ENCODE results near the gene SCFD2. TPM values are rescaled to one million over a fixed set of nuclear protein-coding genes. Genes with fewer than 3 reads are reported as not detected.

Gene SCFD2
- total RNA-seq, 1 donor from 2014 or later: 22.8 TPM

GRCh38 chr4:53015681-53016080 lies 350.2 kb downstream of the SCFD2 start:
- peak; percentile 57 to 78 (median 76) for TF ChIP-seq CTCF (IDR thresholded peaks at IDR 0.05)
- Histone ChIP-seq H3K36me3 (no peaks in the 10 kb centered on the region), H3K27me3 (no peaks in the 10 kb centered on the region), H3K9me3 (no peaks in the 10 kb centered on the region), H3K4me1 (peaks cover 0 to 54% of the 10 kb centered on the region in 2 donors), H3K4me3 (no peak overlapping the region), H3K27ac (peak overlapping the region in 1 of 2 donors; percentile 27)
- no peak for DNase-seq (ENCODE audit: low spot score in 2 of 2)
- intact Hi-C loops (cut with DNase I): loop anchor here (2.0 to 10.0 kb wide), 3 partner anchors 529 to 1213 kb away; partner anchors contain the start of gene PDGFRA

- Histone ChIP-seq H3K4me3 (no peak overlapping the region), H3K27ac (peak overlapping the region; percentile 24 to 27), H3K36me3 (no peaks in the 10 kb centered on the region), H3K27me3 (no peaks in the 10 kb centered on the region), H3K9me3 (no peaks in the 10 kb centered on the region), H3K4me1 (peaks cover 0 to 47% of the 10 kb centered on the region in 2 donors)
- intact Hi-C loops (cut with DNase I): loop anchor here (2.0 to 10.0 kb wide), 4 partner anchors 362 to 1214 kb away; partner anchors contain the start of genes FIP1L1 and PDGFRA
- no peak for DNase-seq (ENCODE audit: low spot score in 2 of 2)
- no peak for TF ChIP-seq CTCF (IDR thresholded peaks at IDR 0.05)
Measured at GRCh38 chr4:53014881-53015280, 351.0 kb downstream of the SCFD2 start.

- no peaks in the 10 kb centered on the region for H3K9me3 ChIP-seq
- H3K27me3 ChIP-seq: no peaks in the 10 kb centered on the region
- peak overlapping the region; percentile 24 to 27 for H3K27ac ChIP-seq
- no peak overlapping the region for H3K4me3 ChIP-seq
- TF ChIP-seq CTCF (IDR thresholded peaks at IDR 0.05): no peak
- no peaks in the 10 kb centered on the region for H3K36me3 ChIP-seq
- DNase-seq (ENCODE audit: low spot score in 2 of 2): no peak
- peaks cover 0 to 39% of the 10 kb centered on the region in 2 donors for H3K4me1 ChIP-seq
- intact Hi-C loops (cut with DNase I): loop anchor here (2.0 to 10.0 kb wide), 3 partner anchors 363 to 1215 kb away; partner anchors contain the start of genes FIP1L1 and PDGFRA
Measured at GRCh38 chr4:53013873-53014775, 351.7 kb downstream of the SCFD2 start.

- intact Hi-C loops (cut with DNase I): loop anchor here (5.0 to 10.0 kb wide), 2 partner anchors 365 to 532 kb away; partner anchors contain the start of gene FIP1L1
- no peaks in the 10 kb centered on the region for H3K27me3 ChIP-seq
- peaks cover 0 to 39% of the 10 kb centered on the region in 2 donors for H3K4me1 ChIP-seq
- no peak for TF ChIP-seq CTCF (IDR thresholded peaks at IDR 0.05)
- no peaks in the 10 kb centered on the region for H3K36me3 ChIP-seq
- H3K9me3 ChIP-seq: no peaks in the 10 kb centered on the region
- peak overlapping the region; percentile 49 to 57 for H3K27ac ChIP-seq
- no peak overlapping the region for H3K4me3 ChIP-seq
- DNase-seq (ENCODE audit: low spot score in 2 of 2): no peak
Measured at GRCh38 chr4:53012738-53013137, 353.1 kb downstream of the SCFD2 start.

GRCh38 chr4:53011259-53011905 lies 354.5 kb downstream of the SCFD2 start:
- no peaks in the 10 kb centered on the region for H3K36me3 ChIP-seq
- no peaks in the 10 kb centered on the region for H3K27me3 ChIP-seq
- no peak for DNase-seq (ENCODE audit: low spot score in 2 of 2)
- no peaks in the 10 kb centered on the region for H3K9me3 ChIP-seq
- no peak for TF ChIP-seq CTCF (IDR thresholded peaks at IDR 0.05)
- H3K4me1 ChIP-seq: peaks cover 0 to 36% of the 10 kb centered on the region in 2 donors
- intact Hi-C loops (cut with DNase I): loop anchor here (5.0 to 10.0 kb wide), 2 partner anchors 366 to 533 kb away; partner anchors contain the start of gene FIP1L1
- H3K27ac ChIP-seq: peak overlapping the region; percentile 36 to 57
- H3K4me3 ChIP-seq: no peak overlapping the region
